ENCODE measurements around the gene ADAMTS9. TPM values are rescaled to one million over a fixed set of nuclear protein-coding genes. Genes with fewer than 3 reads are reported as not detected.

ADAMTS9 gene
- total and polyA plus RNA-seq, 12 donors = 9.7 to 102 (median 18.6) TPM

DNA sequence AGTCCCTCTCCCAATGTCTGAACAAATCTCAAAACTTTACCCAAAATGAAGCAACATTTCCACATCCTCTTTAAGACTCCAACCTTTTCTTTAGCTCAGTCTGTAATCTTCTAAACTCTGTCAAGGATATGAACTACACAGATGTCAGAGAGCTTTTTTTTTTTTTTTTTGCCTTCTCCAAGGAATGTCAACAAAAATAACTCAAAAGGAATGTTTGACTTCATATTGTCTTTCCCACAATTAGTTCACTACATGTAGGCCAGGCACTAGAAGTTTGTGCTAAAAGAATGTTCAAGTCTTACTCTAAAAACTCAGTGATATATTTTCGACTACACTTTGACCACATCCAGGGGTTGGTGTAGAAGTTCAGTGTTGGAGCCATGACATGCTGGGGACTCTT is 37.1 kb downstream of the ADAMTS9 start:
- TF ChIP-seq, protein P1, sequence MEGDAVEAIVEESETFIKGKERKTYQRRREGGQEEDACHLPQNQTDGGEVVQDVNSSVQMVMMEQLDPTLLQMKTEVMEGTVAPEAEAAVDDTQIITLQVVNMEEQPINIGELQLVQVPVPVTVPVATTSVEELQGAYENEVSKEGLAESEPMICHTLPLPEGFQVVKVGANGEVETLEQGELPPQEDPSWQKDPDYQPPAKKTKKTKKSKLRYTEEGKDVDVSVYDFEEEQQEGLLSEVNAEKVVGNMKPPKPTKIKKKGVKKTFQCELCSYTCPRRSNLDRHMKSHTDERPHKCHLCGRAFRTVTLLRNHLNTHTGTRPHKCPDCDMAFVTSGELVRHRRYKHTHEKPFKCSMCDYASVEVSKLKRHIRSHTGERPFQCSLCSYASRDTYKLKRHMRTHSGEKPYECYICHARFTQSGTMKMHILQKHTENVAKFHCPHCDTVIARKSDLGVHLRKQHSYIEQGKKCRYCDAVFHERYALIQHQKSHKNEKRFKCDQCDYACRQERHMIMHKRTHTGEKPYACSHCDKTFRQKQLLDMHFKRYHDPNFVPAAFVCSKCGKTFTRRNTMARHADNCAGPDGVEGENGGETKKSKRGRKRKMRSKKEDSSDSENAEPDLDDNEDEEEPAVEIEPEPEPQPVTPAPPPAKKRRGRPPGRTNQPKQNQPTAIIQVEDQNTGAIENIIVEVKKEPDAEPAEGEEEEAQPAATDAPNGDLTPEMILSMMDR (IDR thresholded peaks at IDR 0.05) = no peak
- no peak overlapping the region for H3K4me3 ChIP-seq
- no peaks in the 10 kb centered on the region for H3K27me3 ChIP-seq
- H3K9me3 ChIP-seq = no peaks in the 10 kb centered on the region
- H3K4me1 ChIP-seq = peaks cover 2 to 39% (median 18%) of the 10 kb centered on the region in 9 donors
- intact Hi-C loops (cut with DNase I) = loop anchor here in 1 of 10 donors (10.0 kb wide), 1 partner anchor 116 kb away; no protein-coding TSS in a partner anchor
- 67 to 74% methylated on average over 1 of the region's 1 CpG for WGBS, 2 donors
- ATAC-seq = peak in 5 of 8 donors; percentile 20 to 78 (median 41)
- peak overlapping the region in 4 of 10 donors; percentile 52 to 74 (median 58) for H3K27ac ChIP-seq
- peaks cover 0 to 99% (median 48%) of the 10 kb centered on the region in 9 donors for H3K36me3 ChIP-seq
- DNase-seq = no peak

DNA sequence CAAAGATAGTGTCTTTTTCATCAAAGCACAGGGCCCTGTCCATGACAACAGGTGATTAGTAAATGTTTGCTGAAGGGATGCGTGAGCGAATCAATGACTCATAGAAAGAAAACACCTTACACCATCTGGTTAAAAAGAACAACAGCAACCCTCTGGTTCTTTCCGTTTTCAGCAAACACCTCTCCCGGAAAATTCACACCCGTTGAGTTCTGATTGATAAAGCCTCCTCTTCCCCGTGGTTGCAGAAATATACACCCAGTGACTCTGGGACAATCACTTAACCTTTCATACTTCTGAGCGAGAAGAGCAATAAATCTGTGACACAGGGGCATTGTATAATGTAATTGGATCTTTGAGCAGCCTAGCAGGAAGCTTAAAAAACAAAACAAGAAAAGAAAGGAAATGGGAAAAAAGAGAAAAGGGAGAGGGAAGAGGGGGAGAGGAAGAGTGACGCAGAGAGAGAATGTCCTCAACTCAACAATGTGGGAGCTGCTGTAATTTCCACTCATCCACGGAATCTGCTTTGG is 37.6 kb downstream of the ADAMTS9 start:
- H3K27ac ChIP-seq = peak overlapping the region in 4 of 10 donors; percentile 52 to 74 (median 58)
- peaks cover 2 to 39% (median 18%) of the 10 kb centered on the region in 9 donors for H3K4me1 ChIP-seq
- peak in 6 of 8 donors; percentile 20 to 58 (median 32) for ATAC-seq
- H3K27me3 ChIP-seq = no peaks in the 10 kb centered on the region
- WGBS, 2 donors = 61 to 68% methylated on average over 9 of the region's 9 CpGs
- TF ChIP-seq, protein P1 (IDR thresholded peaks at IDR 0.05) = no peak
- H3K9me3 ChIP-seq = no peaks in the 10 kb centered on the region
- intact Hi-C loops (cut with DNase I) = loop anchor here in 1 of 10 donors (10.0 kb wide), 1 partner anchor 115 kb away; no protein-coding TSS in a partner anchor
- H3K36me3 ChIP-seq = peaks cover 0 to 99% (median 43%) of the 10 kb centered on the region in 9 donors
- H3K4me3 ChIP-seq = no peak overlapping the region
- no peak for DNase-seq

DNA sequence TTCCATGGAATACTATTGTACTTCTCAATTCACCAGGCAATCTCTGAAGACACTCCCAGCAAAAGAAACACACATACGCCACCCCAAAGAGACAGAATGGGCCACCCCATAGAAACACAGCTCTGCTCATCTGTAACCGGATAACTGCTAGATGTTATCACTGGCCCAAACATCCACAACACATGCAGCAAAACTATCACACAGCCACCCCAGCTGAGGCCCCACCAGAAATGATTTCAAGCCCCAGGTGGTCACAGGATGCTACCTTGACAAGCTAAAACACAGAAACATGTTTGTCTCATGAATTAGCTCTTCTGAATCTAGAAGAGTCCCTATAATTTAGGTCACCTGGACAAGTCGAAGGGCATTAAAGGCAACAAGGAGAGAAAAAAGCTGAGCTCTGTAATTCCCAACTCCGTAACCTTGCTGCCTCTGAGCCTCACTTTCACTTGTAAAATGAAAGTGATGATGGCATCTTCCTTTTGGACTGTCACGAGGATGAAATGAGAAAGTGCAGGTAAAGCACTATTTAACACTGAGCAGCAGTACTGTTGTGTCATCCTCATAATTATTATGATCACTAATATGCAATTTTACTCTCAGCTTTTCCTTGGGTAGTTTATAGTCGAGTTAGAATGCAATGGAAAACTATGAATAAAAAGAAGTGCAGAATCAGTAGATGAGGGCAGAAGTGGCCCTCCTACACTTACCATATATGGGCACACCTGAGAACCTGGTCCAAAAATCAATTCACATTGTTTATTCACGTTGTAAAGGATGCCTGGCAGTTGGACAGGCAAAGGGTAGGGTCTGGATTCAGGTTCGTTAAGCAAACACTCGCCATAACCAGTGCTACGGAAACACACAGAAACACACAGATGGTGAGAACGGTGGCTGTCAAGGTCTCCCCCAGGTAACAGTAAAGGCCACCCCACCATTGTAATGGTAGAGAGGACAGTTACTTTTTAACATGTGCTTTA is 38.6 kb downstream of the ADAMTS9 start:
- Histone ChIP-seq H3K36me3 (peaks cover 0 to 99% (median 42%) of the 10 kb centered on the region in 9 donors), H3K27me3 (no peaks in the 10 kb centered on the region), H3K27ac (peak overlapping the region in 4 of 10 donors; percentile 52 to 74 (median 58)), H3K9me3 (no peaks in the 10 kb centered on the region), H3K4me3 (no peak overlapping the region), H3K4me1 (peaks cover 2 to 39% (median 18%) of the 10 kb centered on the region in 9 donors)
- TF ChIP-seq, protein P1 (IDR thresholded peaks at IDR 0.05) = no peak
- DNase-seq (no peak), ATAC-seq (no peak)
- 81 to 87% methylated on average over 11 of the region's 11 CpGs for WGBS, 2 donors
- intact Hi-C loops (cut with DNase I) = loop anchor here in 1 of 10 donors (10.0 kb wide), 1 partner anchor 114 kb away; no protein-coding TSS in a partner anchor

DNA sequence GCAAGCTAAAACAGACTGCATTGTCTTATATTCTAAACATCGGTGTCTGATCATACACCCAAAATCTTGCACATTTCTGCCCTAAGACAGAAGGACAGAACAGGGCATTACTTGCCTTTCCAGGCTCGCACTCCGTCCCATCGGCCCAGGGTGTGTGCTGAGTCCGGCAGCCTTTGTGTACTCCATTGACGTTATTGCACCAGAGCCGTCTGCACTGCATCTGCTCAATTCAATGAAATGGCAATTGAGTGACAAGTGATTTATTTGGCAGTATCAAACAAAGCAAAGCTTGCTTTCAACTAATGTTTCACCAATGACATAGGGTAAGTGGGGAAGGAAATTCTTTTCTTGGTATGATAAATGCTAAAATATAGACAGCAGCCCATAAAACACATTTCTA is 40.0 kb downstream of the ADAMTS9 start:
- no peak for DNase-seq
- Histone ChIP-seq H3K27me3 (no peaks in the 10 kb centered on the region), H3K9me3 (no peaks in the 10 kb centered on the region), H3K27ac (no peak overlapping the region), H3K4me1 (peaks cover 2 to 38% (median 18%) of the 10 kb centered on the region in 9 donors), H3K4me3 (no peak overlapping the region), H3K36me3 (peaks cover 0 to 97% (median 28%) of the 10 kb centered on the region in 9 donors)
- no peak for ATAC-seq
- TF ChIP-seq, protein P1 (IDR thresholded peaks at IDR 0.05) = no peak
- WGBS, 2 donors = 91 to 95% methylated on average over 7 of the region's 7 CpGs
- intact Hi-C loops (cut with DNase I) = loop anchor here in 1 of 10 donors (10.0 kb wide), 1 partner anchor 113 kb away; no protein-coding TSS in a partner anchor
